NCI-H2196 treated with DMSO at 0.1 percent for 48 hours (cell line): Measurements from ENCODE around the gene SIAH1.
"Not testable (repeated sequence)": the region's sequence is repeated elsewhere in the genome, so short reads cannot be mapped to it uniquely, and the experiment has no call there.

Source experiments
- DNase-seq: peaks from one replicate; lab custom pipeline; 2025; ENCODE audit not compliant: unreplicated experiment; lab: John Stamatoyannopoulos, UW

Gene SIAH1

DNA sequence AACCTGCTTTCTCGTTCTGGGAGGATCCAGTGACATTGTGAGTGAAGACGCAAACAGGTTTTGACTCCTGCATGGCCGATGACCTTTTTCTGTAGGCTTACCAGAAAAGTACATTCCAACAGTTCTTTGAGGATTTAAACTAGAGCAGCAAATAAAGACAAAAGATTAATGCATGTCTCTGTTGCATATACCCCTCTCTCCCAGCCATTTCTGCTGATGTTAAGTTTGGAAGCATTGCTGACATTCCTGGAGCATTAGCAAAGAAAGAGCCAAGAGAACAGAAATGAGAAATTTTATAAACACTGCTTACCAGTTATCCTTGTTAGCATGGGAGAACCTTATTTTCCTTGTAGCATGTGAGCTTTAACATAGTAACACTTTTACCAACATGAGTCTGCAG lies 49.3 kb downstream of the SIAH1 start:
- no peak for DNase-seq

GRCh38 chr16:48334325-48334724 lies 50.9 kb downstream of the SIAH1 start:
- no peak for DNase-seq

DNA sequence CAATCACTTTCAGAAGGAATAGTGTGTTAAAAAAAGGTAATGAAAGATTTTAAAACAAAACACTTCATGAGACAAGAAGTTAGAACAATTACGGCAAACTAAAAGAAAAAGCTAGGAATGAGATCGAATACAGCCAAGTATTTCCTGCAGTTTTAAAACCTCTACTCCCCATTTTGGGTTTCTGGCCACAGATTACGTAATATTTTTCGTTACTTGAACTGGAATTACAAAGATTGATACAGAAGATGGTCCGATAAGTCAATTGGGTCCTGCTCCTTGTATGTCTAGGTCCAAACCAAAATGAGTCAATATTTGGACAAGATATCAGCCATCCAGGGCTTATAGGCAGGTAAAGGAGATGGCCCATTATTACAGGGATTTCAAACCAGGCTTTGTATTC lies 52.2 kb downstream of the SIAH1 start:
- DNase-seq = no peak

DNA sequence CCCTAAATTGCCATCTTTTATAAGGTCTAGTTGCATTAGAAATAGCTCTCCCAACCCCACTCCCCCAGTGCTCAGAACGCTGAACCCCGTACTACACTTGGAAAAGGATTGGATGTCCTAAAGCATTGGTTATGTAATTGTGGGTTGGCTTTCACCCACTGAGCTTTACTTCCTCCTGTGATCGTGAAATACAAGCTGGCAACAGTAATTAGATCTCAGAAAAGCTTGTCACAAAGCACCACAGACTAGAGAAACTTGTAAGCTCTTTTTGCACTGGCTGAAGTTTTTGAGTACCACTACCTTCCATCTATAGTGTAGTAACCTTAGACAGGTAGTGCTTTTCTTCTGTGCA lies 54.4 kb downstream of the SIAH1 start:
- DNase-seq = no peak

DNA sequence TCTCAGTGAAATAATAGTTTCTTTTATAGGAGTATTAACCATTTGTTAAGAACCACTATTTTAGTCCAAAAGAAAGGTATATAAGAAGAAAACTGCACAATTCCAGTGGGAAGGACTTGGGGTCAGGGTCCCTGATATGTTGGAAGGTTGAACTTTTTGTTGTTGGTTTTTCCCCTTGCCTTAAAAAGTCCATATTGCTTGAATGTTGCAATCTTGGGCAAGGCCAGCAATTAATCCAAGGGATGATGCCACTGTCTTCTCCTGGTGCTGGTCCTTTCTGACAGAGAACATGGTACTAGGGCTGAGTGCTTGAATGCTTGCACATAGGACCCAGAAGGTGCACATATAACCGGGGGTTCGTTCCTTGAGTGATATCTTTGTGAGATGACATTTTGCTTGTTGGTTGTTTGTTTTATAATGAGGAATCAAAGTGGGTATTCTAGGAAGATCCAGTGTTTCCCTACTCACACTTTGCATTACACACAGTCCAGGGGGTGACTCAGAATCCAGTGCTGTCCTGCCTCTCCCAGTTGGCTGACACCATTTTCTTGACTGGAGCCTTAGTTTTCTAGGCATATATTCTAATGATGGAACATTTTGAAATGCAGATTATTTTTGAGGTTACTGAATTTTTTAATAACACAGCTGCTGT lies 54.9 kb downstream of the SIAH1 start:
- no peak for DNase-seq

- DNase-seq = no peak
Observed at GRCh38 chr16:48329138-48329537, 56.1 kb downstream of the SIAH1 start.

DNA sequence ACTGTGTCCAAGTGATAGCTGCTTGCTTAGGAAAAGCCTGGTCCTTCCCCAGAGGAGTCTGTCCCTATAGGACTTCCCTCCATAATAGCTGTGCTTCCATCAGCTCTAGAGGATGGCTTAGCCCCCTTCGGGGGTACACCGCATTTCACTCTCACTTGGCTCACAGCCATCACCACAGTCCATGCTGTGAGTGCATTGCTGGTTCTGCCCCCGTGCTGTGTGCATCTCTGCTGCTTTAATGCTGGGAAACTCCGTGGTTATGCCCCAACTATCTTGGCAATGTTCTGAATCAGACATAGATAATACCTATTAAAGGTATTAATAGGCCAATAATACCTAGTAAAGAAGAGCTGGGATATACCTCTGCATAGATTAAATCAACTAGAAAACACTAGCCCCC lies 58.3 kb downstream of the SIAH1 start:
- no peak for DNase-seq

- no peak for DNase-seq
Observed at GRCh38 chr16:48323783-48324775, 61.1 kb downstream of the SIAH1 start.

GRCh38 chr16:48321317-48322036 lies 63.7 kb downstream of the SIAH1 start:
- DNase-seq = no peak

GRCh38 chr16:48318630-48319029 lies 66.6 kb downstream of the SIAH1 start:
- DNase-seq = no peak

GRCh38 chr16:48317614-48318315 lies 67.4 kb downstream of the SIAH1 start:
- DNase-seq = no peak

DNA sequence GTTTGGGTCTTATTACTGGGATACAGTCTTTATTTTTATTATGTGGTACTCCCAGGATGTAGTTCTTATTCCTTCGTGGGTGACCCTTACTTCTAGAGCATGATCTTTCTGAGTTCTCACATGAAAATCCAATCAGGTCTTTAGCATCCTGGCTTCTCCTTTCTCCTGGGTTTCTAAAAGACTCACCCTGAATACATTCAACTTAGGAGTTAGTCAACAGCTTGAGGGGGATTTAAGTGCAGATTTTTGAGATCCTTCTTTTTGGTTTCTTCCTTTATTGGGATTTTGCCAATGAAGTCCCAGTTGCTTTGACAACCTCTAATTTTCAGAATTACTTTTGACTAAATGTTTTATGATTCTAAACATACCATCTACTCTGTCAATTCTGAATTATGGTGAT lies 68.2 kb downstream of the SIAH1 start:
- DNase-seq = no peak

GRCh38 chr16:48313905-48314304 lies 71.3 kb downstream of the SIAH1 start:
- not testable (repeated sequence) for DNase-seq

DNA sequence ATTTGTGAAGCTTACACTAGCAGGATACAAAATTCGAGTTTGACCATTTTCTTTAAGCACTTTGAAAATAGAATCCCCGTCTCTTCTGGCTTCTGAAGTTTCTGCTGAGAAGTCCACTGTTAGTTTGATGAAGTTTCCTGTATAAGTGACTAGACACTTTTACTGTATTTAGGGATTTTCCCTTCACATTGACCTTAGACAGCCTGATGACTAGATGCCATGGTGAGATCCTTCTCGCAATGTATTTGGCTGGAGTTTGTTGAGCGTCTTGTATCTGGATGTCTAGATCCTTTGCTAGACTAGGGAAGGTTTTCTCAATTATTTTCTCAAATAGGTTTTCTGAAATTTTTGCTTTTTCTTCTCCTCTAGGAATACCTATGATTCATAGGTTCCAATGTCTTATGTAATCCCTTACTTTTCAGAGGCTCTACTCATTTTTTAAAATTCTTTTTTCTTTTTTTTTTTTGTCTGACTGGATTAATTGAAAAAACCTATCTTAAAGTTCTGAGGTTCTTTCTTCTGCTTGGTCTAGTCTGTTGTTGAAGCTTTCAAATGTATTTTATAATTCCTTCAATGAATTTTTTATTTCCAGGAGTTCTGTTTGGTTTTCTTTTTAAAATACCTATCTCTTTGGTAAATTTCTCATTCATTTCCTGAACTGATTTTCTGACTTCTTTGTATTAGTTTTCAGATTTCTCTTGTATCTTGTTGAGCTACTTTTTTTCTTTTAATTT lies 74.1 kb downstream of the SIAH1 start:
- DNase-seq = no peak
